ENCODE measurements around the gene OR3A3. TPM values are rescaled to one million over a fixed set of nuclear protein-coding genes. Genes with fewer than 3 reads are reported as not detected.

The OR3A3 gene
- total RNA-seq, 1 experiment from 2014 or later = not detected

DNA sequence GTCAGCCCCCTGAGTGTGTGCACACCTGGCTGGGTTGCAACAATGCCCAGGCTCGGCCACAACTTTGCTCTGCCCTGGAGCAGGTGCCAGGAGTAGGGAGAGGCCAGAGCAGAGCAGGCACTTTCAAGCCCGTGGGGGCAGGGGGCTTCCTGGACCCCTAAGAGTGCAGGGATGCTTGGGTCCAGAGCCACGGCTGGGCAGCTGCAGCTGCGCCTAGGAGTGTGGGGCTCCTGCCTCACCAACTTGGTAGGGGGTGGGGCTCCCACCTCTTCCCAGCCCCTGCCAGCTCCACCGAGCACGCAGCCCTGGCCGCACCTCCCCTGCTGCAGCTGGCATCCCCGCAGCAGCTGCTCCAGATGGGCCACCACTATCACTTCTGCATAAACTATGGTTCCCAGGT is 32.8 kb upstream of the OR3A3 start:
- no peak overlapping the region for H3K9ac ChIP-seq (ENCODE audit: extremely low read depth, insufficient read length, low read length)
- no peaks in the 10 kb centered on the region for H4K20me1 ChIP-seq (ENCODE audit: control insufficient read depth, insufficient read depth, insufficient read length)
- H3K4me3 Mint-ChIP-seq = no peak overlapping the region
- H3K27ac Mint-ChIP-seq = no peak overlapping the region
- no peak overlapping the region for H3K4me2 ChIP-seq (ENCODE audit: insufficient read depth, insufficient read length, low read length)
- H2AK5ac ChIP-seq (ENCODE audit: insufficient read length, low read length) = no peak overlapping the region
- WGBS (ENCODE audit: extremely low coverage, insufficient read length, low lambda C conversion rate) = no CpG with 5 or more reads among the region's 8 CpGs
- H2BK20ac ChIP-seq (ENCODE audit: low read depth, low read length, poor library complexity, severe bottlenecking) = no peak overlapping the region
- H3K4me1 Mint-ChIP-seq = no peaks in the 10 kb centered on the region
- H4K91ac ChIP-seq (ENCODE audit: insufficient read length, low read depth, low read length) = no peak overlapping the region
- no peak overlapping the region for H2BK15ac ChIP-seq (ENCODE audit: low read depth, low read length)
- H3K14ac ChIP-seq (ENCODE audit: insufficient read depth, low read length) = no peak overlapping the region
- no peak overlapping the region for H3T11ph ChIP-seq (ENCODE audit: low read length)
- H3K56ac ChIP-seq (ENCODE audit: insufficient read length, low read depth, low read length) = no peak overlapping the region
- H3K4me1 ChIP-seq (ENCODE audit: insufficient read depth, low read length) = no peaks in the 10 kb centered on the region
- H2BK12ac ChIP-seq (ENCODE audit: insufficient read length, low read depth, low read length) = no peak overlapping the region
- H3K4ac ChIP-seq (ENCODE audit: low read depth, low read length) = no peak overlapping the region
- DNase-seq = no peak
- peaks cover 2 to 38% (median 21%) of the 10 kb centered on the region in 3 experiments; a peak in 5 of 7 replicates for H3K36me3 Mint-ChIP-seq (ENCODE audit: insufficient read depth in 1 of 3, low read depth in 3 of 3)
- no peaks in the 10 kb centered on the region for H3K27me3 ChIP-seq (ENCODE audit: insufficient read depth, low read length)
- H4K8ac ChIP-seq (replicated peaks; ENCODE audit: insufficient read length, low read depth, low read length) = no peak overlapping the region
- TF ChIP-seq, protein P1, sequence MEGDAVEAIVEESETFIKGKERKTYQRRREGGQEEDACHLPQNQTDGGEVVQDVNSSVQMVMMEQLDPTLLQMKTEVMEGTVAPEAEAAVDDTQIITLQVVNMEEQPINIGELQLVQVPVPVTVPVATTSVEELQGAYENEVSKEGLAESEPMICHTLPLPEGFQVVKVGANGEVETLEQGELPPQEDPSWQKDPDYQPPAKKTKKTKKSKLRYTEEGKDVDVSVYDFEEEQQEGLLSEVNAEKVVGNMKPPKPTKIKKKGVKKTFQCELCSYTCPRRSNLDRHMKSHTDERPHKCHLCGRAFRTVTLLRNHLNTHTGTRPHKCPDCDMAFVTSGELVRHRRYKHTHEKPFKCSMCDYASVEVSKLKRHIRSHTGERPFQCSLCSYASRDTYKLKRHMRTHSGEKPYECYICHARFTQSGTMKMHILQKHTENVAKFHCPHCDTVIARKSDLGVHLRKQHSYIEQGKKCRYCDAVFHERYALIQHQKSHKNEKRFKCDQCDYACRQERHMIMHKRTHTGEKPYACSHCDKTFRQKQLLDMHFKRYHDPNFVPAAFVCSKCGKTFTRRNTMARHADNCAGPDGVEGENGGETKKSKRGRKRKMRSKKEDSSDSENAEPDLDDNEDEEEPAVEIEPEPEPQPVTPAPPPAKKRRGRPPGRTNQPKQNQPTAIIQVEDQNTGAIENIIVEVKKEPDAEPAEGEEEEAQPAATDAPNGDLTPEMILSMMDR (conservative IDR thresholded peaks at IDR 0.05) = no peak
- peaks cover 79 to 95% of the 10 kb centered on the region in 2 experiments for H3K9me3 Mint-ChIP-seq
- H3K27ac ChIP-seq (ENCODE audit: insufficient read length, low read depth, low read length) = no peak overlapping the region
- no peaks in the 10 kb centered on the region for H3K79me2 ChIP-seq (ENCODE audit: insufficient read depth, low read length)
- H2BK120ac ChIP-seq (ENCODE audit: low read depth, low read length, poor library complexity, severe bottlenecking) = no peak overlapping the region
- H3K23me2 ChIP-seq (ENCODE audit: insufficient read length, low read depth, low read length, poor library complexity, severe bottlenecking) = no peaks in the 10 kb centered on the region
- no peak overlapping the region for H2AFZ ChIP-seq (ENCODE audit: low read length)
- H3K9me3 ChIP-seq (ENCODE audit: control insufficient read depth, low read depth, low read length) = peaks cover 79% of the 10 kb centered on the region
- no peak overlapping the region for H3K18ac ChIP-seq (ENCODE audit: insufficient read length, low read depth, low read length)
- H3K23ac ChIP-seq (ENCODE audit: insufficient read length, low read depth, low read length) = no peak overlapping the region
- no peak overlapping the region for H4K5ac ChIP-seq (ENCODE audit: insufficient read length, low read depth, low read length)
- H2BK5ac ChIP-seq (ENCODE audit: insufficient read length, low read length) = no peak overlapping the region
- H3K27me3 Mint-ChIP-seq (ENCODE audit: low read depth) = peaks cover 7% of the 10 kb centered on the region
- no peaks in the 10 kb centered on the region for H3K79me1 ChIP-seq (ENCODE audit: insufficient read depth, low read depth, low read length, poor library complexity, severe bottlenecking)
